Prostate gland (tissue), 2 donors: ENCODE measurements around the gene DRC7.

Experiments
- CTCF ChIP-seq, 4 experiments: fragments of 200-600 bp in 2 of 4; fragments of 450-650 bp in 2 of 4; sonication (generic) in 2 of 4; IDR thresholded peaks; 1 replicate in 3 of 4; 2 replicates in 1 of 4; pipeline ENCODE4 v1.5.1; 2016 to 2019; ENCODE audit warnings: antibody characterized with exemption in 4 of 4, mild to moderate bottlenecking in 2 of 4, moderate library complexity in 2 of 4
- POLR2A ChIP-seq: fragments of 450-650 bp; IDR thresholded peaks from one replicate; pipeline ENCODE4 v1.6.1; 2016; ENCODE audit warnings: antibody characterized with exemption, mild to moderate bottlenecking
- POLR2AphosphoS5 ChIP-seq: sonication (generic); formaldehyde crosslinking; IDR thresholded peaks from one replicate; pipeline ENCODE4 v1.6.1; 2017; ENCODE audit warnings: antibody characterized with exemption

GRCh38 chr16:57709663-57710062 lies 15.1 kb downstream of the DRC7 start:
- no peak for TF ChIP-seq POLR2A
- TF ChIP-seq POLR2AphosphoS5, result no peak
- TF ChIP-seq CTCF (IDR thresholded peaks at IDR 0.05), result no peak
